ENCODE data around the gene DRD4. TPM values are rescaled to one million over a fixed set of nuclear protein-coding genes. Genes with fewer than 3 reads are reported as not detected.

The DRD4 gene
- total and polyA plus RNA-seq, 9 of the 15 experiments (the other 6 are each of a cell fraction or from before 2014, with no cell fraction given): 0.04 to 0.95 (median 0.21) TPM; not detected in 5

GRCh38 chr11:613369-613968 is 23.6 kb upstream of the DRD4 start:
- Histone ChIP-seq H3K4me1 (replicated peaks in 1 of 2; ENCODE audit: control insufficient read depth in 2 of 2, insufficient read depth in 2 of 2, low read length in 2 of 2) (peaks cover 8 to 76% of the 10 kb centered on the region in 2 experiments), H3K79me2 (ENCODE audit: control insufficient read depth, insufficient read depth, low read length) (peaks cover 9% of the 10 kb centered on the region; the same call in 1 of the 3 replicates), H2AFZ (ENCODE audit: low read depth, low read length) (no peak overlapping the region), H3K4me3 (no peak overlapping the region), H3K9me1 (ENCODE audit: control insufficient read depth, insufficient read depth, low read length) (peaks cover 6% of the 10 kb centered on the region), H3K27me3 (ENCODE audit: control insufficient read depth in 2 of 2, insufficient read depth in 2 of 2, low read length in 2 of 2) (no peaks in the 10 kb centered on the region), H3K36me3 (ENCODE audit: control insufficient read depth, insufficient read depth, low read length) (peaks cover 83% of the 10 kb centered on the region; the same call in 2 of the 3 replicates), H3K9ac (ENCODE audit: insufficient read depth in 1 of 2, low read depth in 2 of 2, low read length in 2 of 2) (peak overlapping the region in 1 of 2 experiments; percentile 75; a peak in 1 of 4 replicates), H3K27ac (ENCODE audit: extremely low read depth, low read depth, low read length) (peak overlapping the region; percentile 56; the same call in 1 of the 3 replicates), H4K20me1 (replicated peaks; ENCODE audit: control insufficient read depth, insufficient read depth, low read length) (peaks cover 13% of the 10 kb centered on the region), H3K9me3 (replicated peaks; ENCODE audit: control insufficient read depth, insufficient read depth, low read depth, low read length) (no peaks in the 10 kb centered on the region), H3K4me2 (ENCODE audit: insufficient read depth, low read length) (no peak overlapping the region)
- ChIA-PET CTCF (ENCODE audit: low intra/inter-chr PET ratio) (no interaction called here), POLR2A (interaction anchor here (0.5 to 1.6 kb wide), 4 partner anchors 10 to 135 kb away, joined by 3 to 5 read pairs (median 4); no protein-coding TSS in a partner anchor)
- in situ Hi-C loops (cut with MboI) (no loop called here), intact Hi-C loops (cut with micrococcal nuclease) (loop anchor here (10.0 kb wide), 1 partner anchor 59 kb away; no protein-coding TSS in a partner anchor)
- ATAC-seq (peak; percentile 73), FAIRE-seq (no peak), DNase-seq (ENCODE audit: extremely low read depth in 1 of 4, low spot score in 3 of 4) (peak; percentile 85 to 93 (median 90))
- WGBS (ENCODE audit: insufficient coverage, low coverage, missing lambda C conversion rate): 27% methylated on average over 14 of the region's 36 CpGs
- no TSS peak for BruUV-seq (replicated peaks)
- TF ChIP-seq POLR2AphosphoS2 (IDR thresholded peaks at IDR 0.05; ENCODE audit: low read length) (peak; percentile 85), MAZ (CRISPR knock-in tag; conservative IDR thresholded peaks at IDR 0.05 in 1 of 2, IDR thresholded peaks at IDR 0.05 in 1 of 2) (no peak), GATA2 (CRISPR knock-in tag; IDR thresholded peaks at IDR 0.05) (no peak), ZNF12 (CRISPR knock-in tag; IDR thresholded peaks at IDR 0.05) (no peak), ZNF140 (CRISPR knock-in tag; IDR thresholded peaks at IDR 0.05) (no peak), HOXB6 (CRISPR knock-in tag; IDR thresholded peaks at IDR 0.05; ENCODE audit: borderline replicate concordance) (no peak), POLR2AphosphoS5 (IDR thresholded peaks at IDR 0.05; ENCODE audit: control insufficient read depth, insufficient read depth, low read depth, low read length) (peak; percentile 14; the same call in 1 of the 2 replicates), PRDM10 (IDR thresholded peaks at IDR 0.05; ENCODE audit: partially characterized antibody) (peak; percentile 55)
- TF ChIP-seq, protein P1, sequence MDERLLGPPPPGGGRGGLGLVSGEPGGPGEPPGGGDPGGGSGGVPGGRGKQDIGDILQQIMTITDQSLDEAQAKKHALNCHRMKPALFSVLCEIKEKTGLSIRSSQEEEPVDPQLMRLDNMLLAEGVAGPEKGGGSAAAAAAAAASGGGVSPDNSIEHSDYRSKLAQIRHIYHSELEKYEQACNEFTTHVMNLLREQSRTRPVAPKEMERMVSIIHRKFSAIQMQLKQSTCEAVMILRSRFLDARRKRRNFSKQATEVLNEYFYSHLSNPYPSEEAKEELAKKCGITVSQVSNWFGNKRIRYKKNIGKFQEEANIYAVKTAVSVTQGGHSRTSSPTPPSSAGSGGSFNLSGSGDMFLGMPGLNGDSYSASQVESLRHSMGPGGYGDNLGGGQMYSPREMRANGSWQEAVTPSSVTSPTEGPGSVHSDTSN (CRISPR knock-in tag; IDR thresholded peaks at IDR 0.05; ENCODE audit: low read depth): peak; percentile 72
- TF ChIP-seq, protein P1 (tag; conservative IDR thresholded peaks at IDR 0.05; ENCODE audit: low read depth): 0 out of 2 replicates have a peak, but pooled peaks have one; percentile 12
- TF ChIP-seq, protein P2, sequence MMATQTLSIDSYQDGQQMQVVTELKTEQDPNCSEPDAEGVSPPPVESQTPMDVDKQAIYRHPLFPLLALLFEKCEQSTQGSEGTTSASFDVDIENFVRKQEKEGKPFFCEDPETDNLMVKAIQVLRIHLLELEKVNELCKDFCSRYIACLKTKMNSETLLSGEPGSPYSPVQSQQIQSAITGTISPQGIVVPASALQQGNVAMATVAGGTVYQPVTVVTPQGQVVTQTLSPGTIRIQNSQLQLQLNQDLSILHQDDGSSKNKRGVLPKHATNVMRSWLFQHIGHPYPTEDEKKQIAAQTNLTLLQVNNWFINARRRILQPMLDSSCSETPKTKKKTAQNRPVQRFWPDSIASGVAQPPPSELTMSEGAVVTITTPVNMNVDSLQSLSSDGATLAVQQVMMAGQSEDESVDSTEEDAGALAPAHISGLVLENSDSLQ (IDR thresholded peaks at IDR 0.05): peak; percentile 92
- TF ChIP-seq, protein P3, sequence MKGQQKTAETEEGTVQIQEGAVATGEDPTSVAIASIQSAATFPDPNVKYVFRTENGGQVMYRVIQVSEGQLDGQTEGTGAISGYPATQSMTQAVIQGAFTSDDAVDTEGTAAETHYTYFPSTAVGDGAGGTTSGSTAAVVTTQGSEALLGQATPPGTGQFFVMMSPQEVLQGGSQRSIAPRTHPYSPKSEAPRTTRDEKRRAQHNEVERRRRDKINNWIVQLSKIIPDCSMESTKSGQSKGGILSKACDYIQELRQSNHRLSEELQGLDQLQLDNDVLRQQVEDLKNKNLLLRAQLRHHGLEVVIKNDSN (CRISPR knock-in tag; IDR thresholded peaks at IDR 0.05): 0 out of 2 replicates have a peak, but pooled peaks have one; percentile 37
